K562 (cell line): ENCODE data around the gene DSE. TPM values are rescaled to one million over a fixed set of nuclear protein-coding genes. Genes with fewer than 3 reads are reported as not detected.

Source experiments
- ATAC-seq: fragments of 200-7000 bp; cut with Tn5 transposase; 3 replicates; pipeline ENCODE4 v1.9.1; 2020; ENCODE audit warnings: moderate library complexity
- BruUV-seq: library from RNA; stranded (reverse); fragments of 400-500 nt; replicated peaks from 2 replicates; lab custom pipeline; 2021; lab: Mats Ljungman, UMichigan
- CTCF ChIA-PET: fragments of 300-600 bp; formaldehyde crosslinking; extraction: SDS; loops from one replicate; lab custom pipeline; 2021; ENCODE audit warnings: low intra/inter-chr PET ratio; lab: Yijun Ruan, JAX
- POLR2A ChIA-PET: fragments of 300-600, 350-650 bp; sonication (Branson Sonifier 250); formaldehyde crosslinking; extraction: SDS; loops from one replicate; lab custom pipeline; 2021; ENCODE audit warnings: antibody characterized with exemption, inconsistent platforms; lab: Yijun Ruan, JAX
- DNase-seq, 4 experiments: peaks; one replicate each; pipeline versions ENCODE4 v3.0.0 to v3.0.0-alpha.2; 2011 to 2018; ENCODE audit warnings: low spot score in 3 of 4, mixed read lengths in 3 of 4; ENCODE audit errors: extremely low read depth in 1 of 4
- FAIRE-seq: peaks from 2 replicates; lab custom pipeline; 2011; peaks lifted over from hg19 to GRCh38; lab: Jason Lieb, UNC
- H2AFZ ChIP-seq: 2 replicates; pipeline ENCODE4 v1.6.0; 2011; ENCODE audit warnings: low read depth, low read length, control low read depth, inconsistent platforms
- H3K27ac ChIP-seq: fragments of 200-600 bp; 3 replicates; pipeline ENCODE4 v1.8.0; 2011; ENCODE audit warnings: low read depth, mild to moderate bottlenecking, control low read depth, inconsistent platforms, low read length, moderate library complexity, mixed read lengths; ENCODE audit errors: extremely low read depth
- H3K27me3 ChIP-seq, 2 experiments: fragments of 300-600 bp in 1 of 2; 2 replicates in 1 of 2; 3 replicates in 1 of 2; pipeline versions ENCODE4 v1.6.0 to v1.8.0; 2011; ENCODE audit warnings: inconsistent platforms in 2 of 2, low read length in 2 of 2, mild to moderate bottlenecking in 1 of 2, mixed read lengths in 1 of 2, moderate library complexity in 1 of 2; ENCODE audit not compliant: control insufficient read depth in 2 of 2, insufficient read depth in 2 of 2
- H3K36me3 ChIP-seq: fragments of 300-600 bp; 3 replicates; pipeline ENCODE4 v1.8.0; 2011; ENCODE audit warnings: mild to moderate bottlenecking, low read length, inconsistent platforms; ENCODE audit not compliant: control insufficient read depth, insufficient read depth
- H3K4me1 ChIP-seq, 2 experiments: fragments of 200-600 bp in 1 of 2; replicated peaks in 1 of 2; 2 replicates in 1 of 2; 3 replicates in 1 of 2; pipeline versions ENCODE4 v1.5.1 to v1.8.0; 2011; ENCODE audit warnings: inconsistent platforms in 2 of 2, low read length in 2 of 2, mild to moderate bottlenecking in 1 of 2, mixed read lengths in 1 of 2, moderate library complexity in 1 of 2; ENCODE audit not compliant: control insufficient read depth in 2 of 2, insufficient read depth in 2 of 2
- H3K4me2 ChIP-seq: 2 replicates; pipeline ENCODE4 v1.6.1; 2011; ENCODE audit warnings: low read length, control low read depth, inconsistent platforms, mixed read lengths; ENCODE audit not compliant: insufficient read depth
- H3K4me3 ChIP-seq: fragments of 200-600 bp; sonication (generic), shearing (Covaris generic); 2 replicates; pipeline ENCODE4 v1.5.1; 2016; ENCODE audit warnings: control low read depth, inconsistent platforms
- H3K79me2 ChIP-seq: fragments of 200-600 bp; 3 replicates; pipeline ENCODE4 v1.8.0; 2011; ENCODE audit warnings: low read length, inconsistent platforms; ENCODE audit not compliant: control insufficient read depth, insufficient read depth
- H3K9ac ChIP-seq, 2 experiments: 2 replicates each; pipeline versions ENCODE4 v1.6.0 to v1.6.1; 2011; ENCODE audit warnings: low read depth in 2 of 2, low read length in 2 of 2, control low read depth in 1 of 2, inconsistent platforms in 1 of 2, mild to moderate bottlenecking in 1 of 2, mixed read lengths in 1 of 2; ENCODE audit not compliant: insufficient read depth in 1 of 2
- H3K9me1 ChIP-seq: one replicate; pipeline ENCODE4 v1.6.0; 2011; ENCODE audit warnings: inconsistent platforms, mild to moderate bottlenecking, low read length, moderate library complexity; ENCODE audit not compliant: control insufficient read depth, insufficient read depth
- H3K9me3 ChIP-seq: replicated peaks from 2 replicates; pipeline ENCODE4 v1.5.1; 2011; ENCODE audit warnings: low read depth, low read length, inconsistent platforms; ENCODE audit not compliant: control insufficient read depth, insufficient read depth
- H4K20me1 ChIP-seq: replicated peaks from 2 replicates; pipeline ENCODE4 v1.6.1; 2011; ENCODE audit warnings: low read length, inconsistent platforms, mixed read lengths; ENCODE audit not compliant: control insufficient read depth, insufficient read depth
- ATF7 ChIP-seq: fragments of 450-650 bp; IDR thresholded peaks from 2 replicates; pipeline ENCODE4 v1.7.1; 2014; ENCODE audit warnings: mild to moderate bottlenecking, moderate library complexity
- E2F6 ChIP-seq, 2 experiments: IDR thresholded peaks; 2 replicates each; pipeline ENCODE4 v1.6.1; 2011; ENCODE audit warnings: borderline replicate concordance in 1 of 2, control low read depth in 1 of 2, low read depth in 1 of 2, low read length in 1 of 2, mild to moderate bottlenecking in 1 of 2, mixed read lengths in 1 of 2, moderate library complexity in 1 of 2; ENCODE audit not compliant: insufficient read depth in 1 of 2, insufficient read length in 1 of 2, poor library complexity in 1 of 2, severe bottlenecking in 1 of 2; ENCODE audit errors: extremely low read depth in 1 of 2
- ETS1 ChIP-seq: conservative IDR thresholded peaks from 2 replicates; pipeline ENCODE4 v1.6.1; 2011; ENCODE audit warnings: low read depth, mild to moderate bottlenecking, low read length; ENCODE audit not compliant: control insufficient read depth
- JUND ChIP-seq, 2 experiments: IDR thresholded peaks; 2 replicates in 1 of 2; 3 replicates in 1 of 2; pipeline ENCODE4 v1.6.1; 2011; ENCODE audit warnings: borderline replicate concordance in 2 of 2, low read depth in 2 of 2, low read length in 2 of 2, improper control_type of control experiment in 1 of 2, missing biosample characterization in 1 of 2, missing genetic modification characterization in 1 of 2, missing genetic modification reagents in 1 of 2
- MCM3 ChIP-seq: fragments of 450-650 bp; IDR thresholded peaks from 2 replicates; pipeline ENCODE4 v1.6.1; 2016
- MITF ChIP-seq: IDR thresholded peaks from 2 replicates; pipeline ENCODE4 v1.6.1; 2014; ENCODE audit warnings: antibody characterized with exemption
- PHB2 ChIP-seq: fragments of 450-650 bp; IDR thresholded peaks from 2 replicates; pipeline ENCODE4 v1.6.1; 2017; ENCODE audit warnings: low read depth
- THRAP3 ChIP-seq: fragments of 450-650 bp; IDR thresholded peaks from 2 replicates; pipeline ENCODE4 v1.6.1; 2016; ENCODE audit warnings: mild to moderate bottlenecking, inconsistent platforms, borderline replicate concordance
- ZHX1 ChIP-seq: fragments of 150-350 bp; conservative IDR thresholded peaks from 2 replicates; pipeline ENCODE4 v1.6.1; 2014; ENCODE audit warnings: low read length
- WGBS: fragments of 100-300 bp; shearing (Covaris generic); methylation state at CpG from one replicate; pipeline ENCODE4 v1.1.6; 2016; ENCODE audit warnings: low coverage, mixed read lengths; ENCODE audit not compliant: insufficient coverage; ENCODE audit errors: missing lambda C conversion rate; 5-methylcytosine and 5-hydroxymethylcytosine counted together
- in situ Hi-C: fragments of 300-500 bp; cut with MboI; formaldehyde crosslinking; loops from 4 replicates; pipeline ENCODE4 v1.15.0; 2018; ENCODE audit warnings: inconsistent platforms, mixed read lengths
- intact Hi-C: fragments of 100-400 bp; cut with micrococcal nuclease; formaldehyde crosslinking; loops from 2 replicates; pipeline ENCODE4 v1.14.2; 2022
- polyA plus RNA-seq, 8 experiments: library from polyadenylated mRNA; depleted of rRNA in 4 of 8; stranded (reverse) in 5 of 8; unstranded in 3 of 8; fragments of >200 nt; fragmentation: Nextera tagmentation in 2 of 8; fragmentation: Illumina TruSeq in 1 of 8; extraction: Ambion mirVana in 2 of 8; extraction: Trizol in 1 of 8; gene quantifications; 2 replicates each; pipeline versions ENCODE4 v1.2.1 to v1.2.3, GENCODE V29; 2011 to 2014; ENCODE audit warnings: inconsistent platforms in 1 of 8, missing spikeins in 1 of 8
- total RNA-seq, 7 experiments: library from RNA; depleted of rRNA in 6 of 7; stranded (reverse); fragments of >200 nt in 6 of 7; fragmentation: Illumina TruSeq in 2 of 7; extraction: Trizol in 2 of 7; gene quantifications; 2 replicates each; pipeline versions ENCODE4 v1.2.1 to v1.2.3, GENCODE V29; 2011 to 2021; ENCODE audit warnings: low replicate concordance in 1 of 7

DSE gene
- total and polyA plus RNA-seq, 9 of the 15 experiments (the other 6 are each of a cell fraction or from before 2014, with no cell fraction given): 0.49 to 1.7 (median 0.79) TPM

GRCh38 chr6:116413357-116413756 is 42.6 kb downstream of the DSE start (continued):
- no peak for TF ChIP-seq ZHX1
- no peak for TF ChIP-seq MITF
- no peak for TF ChIP-seq THRAP3

- no peak overlapping the region for H3K4me2 ChIP-seq
- TF ChIP-seq PHB2 (no peak), E2F6 (IDR thresholded peaks at IDR 0.05; ENCODE audit: borderline replicate concordance in 1 of 2, extremely low read depth in 1 of 2, insufficient read depth in 1 of 2, insufficient read length in 1 of 2, low read depth in 1 of 2, low read length in 1 of 2, poor library complexity in 1 of 2, severe bottlenecking in 1 of 2) (no peak), ATF7 (no peak), ETS1 (no peak), JUND (IDR thresholded peaks at IDR 0.05; ENCODE audit: borderline replicate concordance, low read depth, low read length) (no peak), JUND (tag; IDR thresholded peaks at IDR 0.05; ENCODE audit: borderline replicate concordance, low read depth, low read length) (no peak), MCM3 (no peak)
- 8% methylated on average over 3 of the region's 3 CpGs for WGBS
- H3K9ac ChIP-seq: no peak overlapping the region
- no peaks in the 10 kb centered on the region for H3K9me1 ChIP-seq
- H3K4me3 ChIP-seq: no peak overlapping the region
- ATAC-seq (no peak), FAIRE-seq (no peak), DNase-seq (no peak)
- H3K9me3 ChIP-seq: no peaks in the 10 kb centered on the region; the same call in 1 of the 2 replicates
- in situ Hi-C loops: no loop called here
- no peaks in the 10 kb centered on the region for H3K27me3 ChIP-seq
- ChIA-PET CTCF (no interaction called here), POLR2A (no interaction called here)
- intact Hi-C loops: no loop called here
- no peak overlapping the region; the same call in 1 of the 2 replicates for H2AFZ ChIP-seq
- H4K20me1 ChIP-seq: no peaks in the 10 kb centered on the region
- H3K79me2 ChIP-seq: no peaks in the 10 kb centered on the region
- no peaks in the 10 kb centered on the region for H3K4me1 ChIP-seq
- H3K36me3 ChIP-seq: no peaks in the 10 kb centered on the region
- no peak overlapping the region for H3K27ac ChIP-seq
- BruUV-seq: no TSS peak
These were observed 46.9 kb downstream of the DSE start for GRCh38 chr6:116417661-116418060.
